WI38 (cell line): Measurements from ENCODE around the gene SLC5A10.

Experiments used
- H3K4me3 ChIP-seq: 2 replicates; pipeline ENCODE4 v1.5.1; 2011; ENCODE audit warnings: low read depth, mild to moderate bottlenecking, control low read depth, low read length
- TF ChIP-seq, protein P1 (sequence below): IDR thresholded peaks from 2 replicates; pipeline ENCODE4 v1.5.1; 2012; ENCODE audit warnings: low read depth, mild to moderate bottlenecking, control low read depth, low read length

The SLC5A10 gene

DNA sequence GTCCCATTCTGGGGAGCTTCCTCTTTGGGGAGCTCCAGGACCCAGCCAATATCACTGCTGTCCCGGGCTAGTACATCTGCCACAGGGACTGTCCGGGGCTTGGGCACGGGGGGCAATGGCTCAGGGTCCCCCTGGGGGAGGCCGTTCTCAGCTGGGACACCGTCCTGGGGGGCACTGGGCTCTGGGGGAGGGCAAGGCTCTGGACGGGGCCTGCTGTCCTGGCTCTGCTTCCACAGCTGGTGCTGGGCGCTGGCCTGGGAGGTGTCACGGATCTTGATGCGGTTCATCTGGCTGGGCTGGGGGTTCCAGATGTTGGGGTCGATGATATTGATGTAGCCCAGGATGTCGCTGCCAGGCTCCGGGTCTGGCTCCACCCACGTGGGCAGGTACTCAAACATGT is 26.1 kb downstream of the SLC5A10 start:
- TF ChIP-seq, protein P1, sequence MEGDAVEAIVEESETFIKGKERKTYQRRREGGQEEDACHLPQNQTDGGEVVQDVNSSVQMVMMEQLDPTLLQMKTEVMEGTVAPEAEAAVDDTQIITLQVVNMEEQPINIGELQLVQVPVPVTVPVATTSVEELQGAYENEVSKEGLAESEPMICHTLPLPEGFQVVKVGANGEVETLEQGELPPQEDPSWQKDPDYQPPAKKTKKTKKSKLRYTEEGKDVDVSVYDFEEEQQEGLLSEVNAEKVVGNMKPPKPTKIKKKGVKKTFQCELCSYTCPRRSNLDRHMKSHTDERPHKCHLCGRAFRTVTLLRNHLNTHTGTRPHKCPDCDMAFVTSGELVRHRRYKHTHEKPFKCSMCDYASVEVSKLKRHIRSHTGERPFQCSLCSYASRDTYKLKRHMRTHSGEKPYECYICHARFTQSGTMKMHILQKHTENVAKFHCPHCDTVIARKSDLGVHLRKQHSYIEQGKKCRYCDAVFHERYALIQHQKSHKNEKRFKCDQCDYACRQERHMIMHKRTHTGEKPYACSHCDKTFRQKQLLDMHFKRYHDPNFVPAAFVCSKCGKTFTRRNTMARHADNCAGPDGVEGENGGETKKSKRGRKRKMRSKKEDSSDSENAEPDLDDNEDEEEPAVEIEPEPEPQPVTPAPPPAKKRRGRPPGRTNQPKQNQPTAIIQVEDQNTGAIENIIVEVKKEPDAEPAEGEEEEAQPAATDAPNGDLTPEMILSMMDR = no peak
- H3K4me3 ChIP-seq = no peak overlapping the region

DNA sequence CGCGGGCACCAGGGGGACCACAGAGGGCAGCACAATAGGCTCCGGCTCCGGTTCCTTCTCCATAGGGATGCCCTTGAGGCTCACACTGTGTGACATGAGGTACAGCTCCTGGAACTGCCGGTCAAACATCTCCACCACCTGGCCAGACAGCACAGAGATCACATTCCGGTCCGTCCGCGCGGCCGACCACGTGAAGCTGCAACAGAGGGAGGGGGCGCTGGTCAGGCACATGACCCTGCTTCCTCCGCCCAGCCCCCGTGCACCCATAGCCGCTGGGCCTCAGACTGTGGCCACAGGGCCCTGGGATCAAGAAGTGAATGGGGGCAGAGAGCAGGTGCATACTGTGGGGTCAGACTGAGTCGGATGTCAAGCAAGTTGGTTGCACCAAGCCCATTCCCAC is 26.7 kb downstream of the SLC5A10 start:
- TF ChIP-seq, protein P1 = no peak
- H3K4me3 ChIP-seq = no peak overlapping the region

DNA sequence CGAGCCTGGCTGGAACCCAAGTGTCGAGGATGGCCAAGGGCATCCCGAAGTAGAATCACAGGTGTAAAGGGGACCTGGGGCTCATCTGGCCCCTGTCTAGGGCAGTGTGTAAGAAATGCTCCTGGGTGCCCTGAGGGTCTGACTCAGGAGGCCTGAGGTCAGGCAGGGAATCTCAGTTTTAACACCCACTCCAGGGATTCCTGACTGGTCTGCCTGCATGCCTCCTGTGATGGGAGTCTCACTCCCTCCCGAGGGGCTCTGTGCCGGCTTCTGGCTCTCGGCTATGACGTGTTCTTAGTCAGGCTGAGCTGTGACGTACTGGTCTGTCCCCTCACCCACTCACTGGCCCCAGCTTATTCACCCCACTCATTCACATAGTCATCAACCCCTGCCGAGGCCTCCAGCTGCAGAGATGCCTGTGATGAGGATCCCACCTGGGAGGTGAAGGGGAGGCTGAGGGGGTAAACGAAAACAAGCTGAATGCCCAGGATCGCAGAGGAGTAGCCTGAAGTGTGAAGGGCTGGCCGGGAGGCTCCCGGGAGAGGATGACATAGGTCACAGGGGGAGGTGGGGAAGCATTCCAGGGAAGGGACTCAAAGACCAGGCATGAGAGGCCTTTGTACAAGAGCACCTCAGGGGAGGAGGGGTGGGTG is 28.8 kb downstream of the SLC5A10 start:
- no peak overlapping the region for H3K4me3 ChIP-seq
- TF ChIP-seq, protein P1 = no peak

DNA sequence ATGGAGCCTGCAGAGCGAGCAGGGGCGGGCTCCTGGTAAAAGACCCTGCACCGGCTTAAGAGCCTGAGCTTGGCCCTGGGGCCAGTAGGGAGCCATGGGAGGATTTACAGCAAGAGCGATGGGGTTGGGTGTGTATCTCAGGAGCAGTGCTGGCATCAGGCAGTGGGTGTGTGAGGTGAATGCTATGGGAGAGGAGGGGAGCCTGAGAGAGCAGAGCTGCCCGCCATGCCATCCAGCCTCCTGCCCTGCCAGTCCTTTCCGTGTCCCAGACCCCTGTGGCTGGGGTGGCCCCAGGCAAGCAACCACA is 29.3 kb downstream of the SLC5A10 start:
- H3K4me3 ChIP-seq = no peak overlapping the region
- TF ChIP-seq, protein P1 = no peak

DNA sequence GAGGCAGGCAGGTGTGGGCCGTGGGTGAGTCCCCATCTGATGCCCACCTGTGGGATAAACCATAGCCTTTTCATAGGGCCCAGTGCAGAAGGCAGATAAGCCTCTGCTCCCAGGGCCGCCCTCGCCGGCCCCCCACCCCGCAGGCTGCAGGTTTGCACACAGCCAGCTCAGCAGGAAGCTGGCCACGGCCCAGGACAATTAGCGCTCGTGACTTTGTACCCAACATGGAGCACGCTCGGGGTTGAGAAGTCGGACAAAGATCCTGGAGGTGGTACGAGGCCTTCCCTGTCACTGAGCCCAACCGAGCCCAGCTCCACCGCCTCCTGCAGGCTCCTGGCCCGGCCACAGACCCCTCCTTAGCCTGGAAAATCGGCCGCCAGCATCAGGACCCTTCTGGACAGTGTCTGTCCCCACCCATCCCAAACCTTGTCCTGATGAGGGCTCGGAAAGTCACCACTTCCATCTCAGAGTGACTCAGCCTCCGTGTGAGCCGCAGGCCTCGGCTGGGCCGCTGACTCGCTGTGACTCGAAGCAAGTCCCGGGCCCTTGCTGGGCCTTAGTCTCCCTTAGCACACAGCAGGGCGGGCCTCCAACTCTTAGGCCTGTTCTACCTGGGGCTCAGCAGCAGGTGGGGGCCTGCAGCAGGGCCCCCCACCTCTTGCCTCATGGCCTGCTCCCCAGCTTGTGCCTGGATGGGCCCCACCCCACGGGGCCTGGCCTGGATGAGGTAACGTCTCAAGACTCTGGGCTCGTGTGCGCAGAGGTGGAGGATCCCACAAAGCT is 29.9 kb downstream of the SLC5A10 start:
- no peak overlapping the region for H3K4me3 ChIP-seq
- TF ChIP-seq, protein P1 = no peak

DNA sequence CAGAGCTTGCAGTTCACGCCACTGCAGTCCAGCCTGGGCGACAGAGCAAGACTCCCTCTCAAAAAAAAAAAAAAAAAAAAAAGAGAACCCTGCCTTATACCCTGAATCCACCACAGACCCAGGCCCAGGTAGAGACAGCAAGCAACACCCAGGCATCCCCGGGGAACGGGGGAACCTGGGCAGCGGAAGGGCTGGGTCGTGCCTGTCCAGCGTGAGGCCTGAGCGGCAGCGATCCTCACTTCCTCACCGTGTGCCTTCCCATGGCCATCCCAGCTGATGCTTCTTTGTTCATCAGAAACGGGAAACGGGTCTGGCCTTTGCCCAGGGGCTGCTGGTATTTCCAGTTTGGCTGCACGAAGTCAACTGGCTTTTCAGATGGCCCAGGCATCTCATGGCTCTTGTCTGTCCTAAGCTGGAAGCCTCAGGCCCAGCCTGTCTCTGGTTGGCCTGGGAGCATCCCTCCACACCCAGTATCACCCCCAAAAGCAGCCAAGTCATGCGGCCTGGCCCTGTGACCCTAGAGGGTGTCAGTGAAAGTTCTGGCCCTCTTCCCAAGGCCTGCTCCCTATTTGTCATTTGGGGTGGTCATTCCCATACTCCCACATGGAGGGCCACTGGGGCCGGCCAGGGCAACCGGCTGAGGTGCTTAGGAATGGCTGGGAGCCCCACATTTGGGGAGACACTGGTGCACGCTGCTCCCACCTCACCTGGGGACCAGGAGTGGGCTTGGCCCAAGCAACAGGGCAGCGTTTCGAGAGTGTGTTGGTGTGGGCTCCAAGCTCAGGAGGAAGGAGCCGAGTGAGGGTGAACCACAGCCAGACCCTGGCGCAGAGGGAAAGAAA is 32.5 kb downstream of the SLC5A10 start:
- no peak overlapping the region for H3K4me3 ChIP-seq
- TF ChIP-seq, protein P1 = no peak

DNA sequence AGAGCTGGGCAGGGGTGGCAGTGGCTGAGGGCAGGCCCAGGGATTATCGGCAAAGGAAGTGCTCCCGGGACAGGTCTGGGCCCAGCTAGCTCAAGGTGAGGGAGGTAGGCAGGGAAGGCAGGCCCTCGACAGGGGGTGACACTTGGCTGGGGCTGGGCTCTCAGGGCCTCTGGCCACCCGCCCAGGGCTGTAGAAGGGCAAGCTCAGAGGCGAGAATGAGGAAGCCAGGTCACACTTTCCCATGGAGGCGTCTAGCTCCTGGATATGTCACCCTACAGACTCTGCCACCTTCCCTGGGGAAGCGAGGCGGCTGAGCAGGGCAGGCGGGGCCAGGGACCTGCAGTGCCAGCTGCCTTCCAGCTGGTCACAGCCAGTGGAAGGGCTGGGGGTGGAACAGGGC is 33.5 kb downstream of the SLC5A10 start:
- TF ChIP-seq, protein P1 = no peak
- H3K4me3 ChIP-seq = no peak overlapping the region
